ENCODE data around the gene FBXL5.

- TF ChIP-seq CTCF (conservative IDR thresholded peaks at IDR 0.05; ENCODE audit: low read length) (no peak), EZH2phosphoT487 (IDR thresholded peaks at IDR 0.05; ENCODE audit: borderline replicate concordance, low read depth, low read length) (no peak)
Observed at GRCh38 chr4:15653864-15654592, 1.1 kb downstream of the FBXL5 start.
